AG04450 (cell line): ENCODE measurements around the gene FAM50B. TPM values are rescaled to one million over a fixed set of nuclear protein-coding genes. Genes with fewer than 3 reads are reported as not detected.

Experiments used
- CTCF ChIA-PET: fragments of 300-600, 350-600 bp; formaldehyde crosslinking; extraction: SDS; loops from one replicate; lab custom pipeline; 2022; ENCODE audit warnings: antibody characterized with exemption, inconsistent platforms; lab: Charles Lee
- POLR2A ChIA-PET: fragments of 350-600 bp; formaldehyde crosslinking; extraction: SDS; loops from one replicate; lab custom pipeline; 2021; ENCODE audit warnings: antibody characterized with exemption, inconsistent platforms; lab: Yijun Ruan, JAX
- DNase-seq: peaks from one replicate; pipeline ENCODE4 v3.0.0-alpha.2; 2011; ENCODE audit warnings: low read depth, low spot score
- H3K27ac ChIP-seq: one replicate; pipeline ENCODE4 v1.5.1; 2012; ENCODE audit warnings: low read depth, low read length, control low read depth
- H3K27me3 ChIP-seq: one replicate; pipeline ENCODE4 v1.6.0; 2012; ENCODE audit warnings: low read length; ENCODE audit not compliant: control insufficient read depth, insufficient read depth
- H3K4me3 ChIP-seq: 2 replicates; pipeline ENCODE4 v1.5.1; 2011; ENCODE audit warnings: mild to moderate bottlenecking, low read depth, low read length, control low read depth
- H3K9me3 ChIP-seq: 2 replicates; pipeline ENCODE4 v1.5.1; 2012; ENCODE audit warnings: low read length; ENCODE audit not compliant: control insufficient read depth, insufficient read depth
- polyA plus RNA-seq: library from polyadenylated mRNA; depleted of rRNA; stranded (reverse); fragments of >200 nt; gene quantifications from 2 replicates; pipeline ENCODE4 v1.2.3, GENCODE V29; 2011
- TF ChIP-seq, protein P1 (sequence below): IDR thresholded peaks from 2 replicates; pipeline ENCODE4 v1.5.1; 2011; ENCODE audit warnings: low read depth, low read length, control low read depth, inconsistent platforms

FAM50B gene
- polyA plus RNA-seq, 1 experiment: 4.5 TPM

DNA sequence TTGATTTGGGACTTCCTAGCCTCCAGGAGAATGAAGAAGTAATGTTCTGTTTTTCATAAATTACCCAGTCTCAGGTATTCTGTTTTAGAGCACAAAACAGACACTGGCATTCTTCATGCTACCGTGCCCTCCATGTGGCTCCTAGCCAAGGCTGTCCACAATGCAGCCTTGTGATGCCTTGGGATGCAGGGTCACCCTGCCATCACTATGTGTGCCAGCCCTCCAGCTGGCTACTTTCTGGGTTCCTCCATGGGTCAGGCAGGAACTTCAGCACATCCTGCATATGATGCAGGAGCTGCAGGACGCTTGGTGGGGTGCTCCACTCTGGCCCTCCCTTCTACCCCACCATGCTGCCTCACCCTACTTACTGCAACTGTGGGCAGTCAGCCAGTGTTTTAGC lies 38.0 kb upstream of the FAM50B start:
- Histone ChIP-seq H3K4me3 (no peak overlapping the region), H3K27ac (no peak overlapping the region), H3K9me3 (peaks cover 3% of the 10 kb centered on the region; the same call in 1 of the 2 replicates), H3K27me3 (no peaks in the 10 kb centered on the region)
- POLR2A ChIA-PET: no interaction called here
- CTCF ChIA-PET: no interaction called here
- no peak for DNase-seq
- TF ChIP-seq, protein P1, sequence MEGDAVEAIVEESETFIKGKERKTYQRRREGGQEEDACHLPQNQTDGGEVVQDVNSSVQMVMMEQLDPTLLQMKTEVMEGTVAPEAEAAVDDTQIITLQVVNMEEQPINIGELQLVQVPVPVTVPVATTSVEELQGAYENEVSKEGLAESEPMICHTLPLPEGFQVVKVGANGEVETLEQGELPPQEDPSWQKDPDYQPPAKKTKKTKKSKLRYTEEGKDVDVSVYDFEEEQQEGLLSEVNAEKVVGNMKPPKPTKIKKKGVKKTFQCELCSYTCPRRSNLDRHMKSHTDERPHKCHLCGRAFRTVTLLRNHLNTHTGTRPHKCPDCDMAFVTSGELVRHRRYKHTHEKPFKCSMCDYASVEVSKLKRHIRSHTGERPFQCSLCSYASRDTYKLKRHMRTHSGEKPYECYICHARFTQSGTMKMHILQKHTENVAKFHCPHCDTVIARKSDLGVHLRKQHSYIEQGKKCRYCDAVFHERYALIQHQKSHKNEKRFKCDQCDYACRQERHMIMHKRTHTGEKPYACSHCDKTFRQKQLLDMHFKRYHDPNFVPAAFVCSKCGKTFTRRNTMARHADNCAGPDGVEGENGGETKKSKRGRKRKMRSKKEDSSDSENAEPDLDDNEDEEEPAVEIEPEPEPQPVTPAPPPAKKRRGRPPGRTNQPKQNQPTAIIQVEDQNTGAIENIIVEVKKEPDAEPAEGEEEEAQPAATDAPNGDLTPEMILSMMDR: no peak

DNA sequence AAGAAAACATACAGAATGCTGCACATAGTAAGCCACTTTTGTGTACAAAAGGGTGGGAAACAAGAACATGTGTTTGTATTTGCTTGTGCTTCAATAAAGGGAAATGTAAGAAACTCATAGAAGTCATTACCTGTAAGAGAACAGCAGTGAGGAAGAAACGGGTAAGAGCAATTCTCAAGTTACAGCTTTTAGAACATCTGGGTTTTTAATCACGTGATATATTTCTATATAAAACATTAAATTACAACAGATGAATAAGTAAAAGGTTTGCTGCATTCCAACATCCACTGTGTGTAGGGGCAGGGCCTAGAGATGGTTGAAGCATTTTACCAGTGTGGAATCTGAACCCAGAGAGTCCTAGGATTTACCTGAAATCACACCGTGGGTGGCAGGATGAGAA lies 36.6 kb upstream of the FAM50B start:
- ChIA-PET CTCF (no interaction called here), POLR2A (interaction anchor here (0.7 kb wide), 1 partner anchor 23 kb away, joined by 3 read pairs; no protein-coding TSS in a partner anchor)
- no peak for DNase-seq
- no peak overlapping the region for H3K4me3 ChIP-seq
- TF ChIP-seq, protein P1: no peak
- H3K27ac ChIP-seq: no peak overlapping the region
- H3K27me3 ChIP-seq: no peaks in the 10 kb centered on the region
- peaks cover 3% of the 10 kb centered on the region; the same call in 1 of the 2 replicates for H3K9me3 ChIP-seq

DNA sequence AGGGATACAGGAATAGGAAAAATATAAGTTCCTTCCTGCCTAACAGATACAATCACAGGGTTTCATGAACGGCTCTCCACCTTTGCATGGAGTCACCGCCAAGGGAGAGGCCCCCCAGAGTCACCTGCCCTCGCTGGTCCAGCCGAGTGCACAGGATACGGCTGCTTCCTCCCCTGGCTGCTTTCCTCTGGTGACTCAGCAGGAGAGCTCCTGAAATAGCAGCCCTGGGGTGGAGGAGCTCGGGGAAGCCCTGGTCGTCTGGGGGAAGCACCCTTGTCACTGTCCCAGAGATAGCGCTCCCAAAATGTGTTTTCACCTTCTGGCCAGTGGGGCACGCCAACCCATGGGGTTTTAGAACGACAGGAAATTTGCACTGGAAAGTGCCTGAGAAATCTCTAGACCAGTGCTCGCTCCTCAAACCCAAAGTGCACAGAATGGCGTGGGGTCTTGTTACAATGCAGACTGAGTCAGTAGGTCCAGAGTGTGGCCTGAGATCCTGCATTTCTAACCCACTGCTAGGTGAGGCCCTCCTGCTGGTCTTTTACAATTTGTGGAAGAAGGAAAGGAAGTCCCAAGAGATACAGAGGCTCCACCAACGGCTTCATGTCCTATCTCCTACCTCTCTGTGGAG lies 35.9 kb upstream of the FAM50B start:
- Histone ChIP-seq H3K9me3 (peaks cover 3% of the 10 kb centered on the region; the same call in 1 of the 2 replicates), H3K27ac (peak overlapping the region; percentile 21), H3K27me3 (no peaks in the 10 kb centered on the region), H3K4me3 (no peak overlapping the region)
- TF ChIP-seq, protein P1: no peak
- DNase-seq: no peak
- POLR2A ChIA-PET: no interaction called here
- CTCF ChIA-PET: no interaction called here

DNA sequence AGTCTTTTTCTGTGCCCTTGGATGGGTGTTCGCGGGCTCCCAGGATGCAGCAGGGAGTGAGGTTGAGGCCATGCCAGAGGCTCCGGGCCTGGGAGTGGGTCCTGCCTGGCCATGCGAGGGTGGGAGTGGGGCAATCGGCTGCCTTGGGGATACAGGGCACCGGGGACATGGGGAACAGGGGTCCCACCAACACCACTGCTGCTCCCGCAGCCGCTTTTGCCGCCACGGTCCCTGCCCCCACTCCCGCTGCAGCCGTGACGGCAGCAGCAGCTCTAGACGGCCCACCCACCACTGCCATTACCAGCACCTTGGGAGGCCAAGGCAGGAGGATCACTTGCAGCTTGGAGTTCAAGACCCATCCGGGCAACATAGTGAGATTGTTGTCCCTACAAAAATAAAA lies 35.3 kb upstream of the FAM50B start:
- Histone ChIP-seq H3K9me3 (peaks cover 3% of the 10 kb centered on the region; the same call in 1 of the 2 replicates), H3K4me3 (no peak overlapping the region), H3K27ac (no peak overlapping the region), H3K27me3 (no peaks in the 10 kb centered on the region)
- CTCF ChIA-PET: interaction anchor here (1.0 kb wide), 1 partner anchor 165 kb away, joined by 3 read pairs; no protein-coding TSS in a partner anchor
- TF ChIP-seq, protein P1: no peak
- POLR2A ChIA-PET: no interaction called here
- no peak for DNase-seq

DNA sequence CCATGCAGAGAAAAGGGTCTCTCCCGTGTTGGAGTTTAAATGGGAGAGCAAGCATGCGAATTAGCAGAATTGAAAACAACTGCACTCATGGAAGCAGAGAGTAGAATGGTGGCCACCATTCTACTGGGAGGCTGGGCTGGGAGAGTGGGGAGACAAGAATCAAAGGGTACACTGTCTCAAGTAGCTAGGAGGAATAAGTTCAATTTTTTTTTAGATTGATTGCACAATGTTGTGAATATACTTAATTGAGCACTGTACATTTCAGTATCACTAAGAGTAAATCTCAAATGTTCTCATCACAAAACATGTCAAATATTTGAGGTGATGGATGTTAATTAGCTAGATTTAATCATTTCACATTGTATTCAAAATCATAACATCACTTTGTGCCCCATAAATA lies 34.6 kb upstream of the FAM50B start:
- TF ChIP-seq, protein P1: no peak
- Histone ChIP-seq H3K4me3 (no peak overlapping the region), H3K27ac (no peak overlapping the region), H3K27me3 (no peaks in the 10 kb centered on the region), H3K9me3 (peaks cover 3% of the 10 kb centered on the region; the same call in 1 of the 2 replicates)
- CTCF ChIA-PET: interaction anchor here (1.0 kb wide), 1 partner anchor 165 kb away, joined by 3 read pairs; no protein-coding TSS in a partner anchor
- POLR2A ChIA-PET: no interaction called here
- no peak for DNase-seq
